ENCODE measurements around the gene MRNIP. TPM values are rescaled to one million over a fixed set of nuclear protein-coding genes. Genes with fewer than 3 reads are reported as not detected.

The MRNIP gene
- polyA plus RNA-seq, 1 donor (not counting 4 experiments of a cell fraction or from before 2014, with no cell fraction given) = 14.9 TPM

DNA sequence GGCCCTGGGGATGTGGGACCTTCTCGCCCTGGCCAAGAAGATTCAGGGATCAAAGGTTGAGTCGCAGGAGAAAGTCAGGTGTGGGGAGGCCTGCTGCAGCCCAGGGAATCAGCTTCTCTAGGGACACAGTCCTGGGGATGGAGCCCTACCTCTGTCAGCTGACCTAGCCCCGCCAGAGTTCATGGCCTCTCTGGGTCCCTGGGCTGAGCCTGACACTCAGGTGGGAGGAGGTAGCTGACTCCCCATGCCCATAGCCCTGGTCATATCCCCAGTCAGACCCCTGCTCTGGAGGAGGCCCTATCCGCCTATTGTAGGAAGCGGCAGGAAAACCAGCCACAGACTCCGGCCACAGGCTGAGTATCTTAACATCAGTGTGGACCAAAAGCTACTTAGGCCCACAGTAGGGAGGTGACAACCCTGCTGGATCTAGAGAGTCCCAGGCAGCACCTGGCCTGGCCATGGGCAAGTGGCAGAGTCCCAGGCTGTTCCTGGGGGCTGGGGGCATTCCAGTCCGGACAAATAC, 15.0 kb upstream of the MRNIP start:
- peaks cover 22 to 51% of the 10 kb centered on the region in 2 experiments for H3K36me3 ChIP-seq (ENCODE audit: control insufficient read depth in 2 of 2, extremely low read depth in 1 of 2, insufficient read depth in 2 of 2, low read length in 2 of 2)
- H3K4me2 ChIP-seq (ENCODE audit: control insufficient read depth, extremely low read depth, insufficient read depth, low read depth, low read length) = no peak overlapping the region

GRCh38 chr5:179872828-179873575, 14.4 kb upstream of the MRNIP start:
- FAIRE-seq = no peak
- DNase-seq (ENCODE audit: low read depth, low spot score) = no peak
- H3K79me2 ChIP-seq (ENCODE audit: control insufficient read depth, insufficient read depth, low read length) = no peaks in the 10 kb centered on the region
- dilution Hi-C loops (cut with MboI; ENCODE audit: extremely low pct_ligation_motif_present, low sequenced_read_pairs) = no loop called here
- H3K4me3 ChIP-seq (ENCODE audit: control insufficient read depth in 2 of 3, extremely low read depth in 1 of 3, insufficient read depth in 2 of 3, low read depth in 1 of 3, low read length in 3 of 3) = no peak overlapping the region
- no peak overlapping the region for H2AFZ ChIP-seq (ENCODE audit: control insufficient read depth, low read length)
- no peaks in the 10 kb centered on the region for H3K9me1 ChIP-seq (ENCODE audit: control insufficient read depth, extremely low read depth, insufficient read depth, low read length)
- H4K20me1 ChIP-seq (ENCODE audit: control insufficient read depth, extremely low read depth, insufficient read depth, low read length) = no peaks in the 10 kb centered on the region
- H3K4me1 ChIP-seq (ENCODE audit: control insufficient read depth, extremely low read depth, insufficient read depth, low read length) = no peaks in the 10 kb centered on the region
- TF ChIP-seq, protein P1, sequence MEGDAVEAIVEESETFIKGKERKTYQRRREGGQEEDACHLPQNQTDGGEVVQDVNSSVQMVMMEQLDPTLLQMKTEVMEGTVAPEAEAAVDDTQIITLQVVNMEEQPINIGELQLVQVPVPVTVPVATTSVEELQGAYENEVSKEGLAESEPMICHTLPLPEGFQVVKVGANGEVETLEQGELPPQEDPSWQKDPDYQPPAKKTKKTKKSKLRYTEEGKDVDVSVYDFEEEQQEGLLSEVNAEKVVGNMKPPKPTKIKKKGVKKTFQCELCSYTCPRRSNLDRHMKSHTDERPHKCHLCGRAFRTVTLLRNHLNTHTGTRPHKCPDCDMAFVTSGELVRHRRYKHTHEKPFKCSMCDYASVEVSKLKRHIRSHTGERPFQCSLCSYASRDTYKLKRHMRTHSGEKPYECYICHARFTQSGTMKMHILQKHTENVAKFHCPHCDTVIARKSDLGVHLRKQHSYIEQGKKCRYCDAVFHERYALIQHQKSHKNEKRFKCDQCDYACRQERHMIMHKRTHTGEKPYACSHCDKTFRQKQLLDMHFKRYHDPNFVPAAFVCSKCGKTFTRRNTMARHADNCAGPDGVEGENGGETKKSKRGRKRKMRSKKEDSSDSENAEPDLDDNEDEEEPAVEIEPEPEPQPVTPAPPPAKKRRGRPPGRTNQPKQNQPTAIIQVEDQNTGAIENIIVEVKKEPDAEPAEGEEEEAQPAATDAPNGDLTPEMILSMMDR (optimal IDR thresholded peaks at IDR 0.05 in 1 of 3, IDR thresholded peaks at IDR 0.05 in 1 of 3, conservative IDR thresholded peaks at IDR 0.05 in 1 of 3; ENCODE audit: extremely low read depth in 1 of 3, insufficient read depth in 2 of 3, low read length in 3 of 3) = no peak
- no peak for TF ChIP-seq EZH2 (IDR thresholded peaks at IDR 0.05; ENCODE audit: low read length)
- no peaks in the 10 kb centered on the region for H3K9me3 ChIP-seq (ENCODE audit: control insufficient read depth, low read depth, low read length)
- H3K36me3 ChIP-seq (ENCODE audit: control insufficient read depth in 2 of 2, extremely low read depth in 1 of 2, insufficient read depth in 2 of 2, low read length in 2 of 2) = peaks cover 22 to 48% of the 10 kb centered on the region in 2 experiments
- H3K27ac ChIP-seq (ENCODE audit: control insufficient read depth, insufficient read depth, low read length) = no peak overlapping the region
- no peaks in the 10 kb centered on the region for H3K27me3 ChIP-seq (ENCODE audit: control insufficient read depth, extremely low read depth, insufficient read depth, low read length)
- no peak overlapping the region for H3K9ac ChIP-seq (ENCODE audit: control insufficient read depth, extremely low read depth, insufficient read depth, low read length)
- H3K4me2 ChIP-seq (ENCODE audit: control insufficient read depth, extremely low read depth, insufficient read depth, low read depth, low read length) = no peak overlapping the region

More for the DNA sequence above, 15.0 kb upstream of the MRNIP start:
- Histone ChIP-seq H4K20me1 (ENCODE audit: control insufficient read depth, extremely low read depth, insufficient read depth, low read length) (no peaks in the 10 kb centered on the region), H3K27me3 (ENCODE audit: control insufficient read depth, extremely low read depth, insufficient read depth, low read length) (no peaks in the 10 kb centered on the region), H3K9me3 (ENCODE audit: control insufficient read depth, low read depth, low read length) (no peaks in the 10 kb centered on the region), H3K4me1 (ENCODE audit: control insufficient read depth, extremely low read depth, insufficient read depth, low read length) (no peaks in the 10 kb centered on the region), H3K79me2 (ENCODE audit: control insufficient read depth, insufficient read depth, low read length) (no peaks in the 10 kb centered on the region), H3K9ac (ENCODE audit: control insufficient read depth, extremely low read depth, insufficient read depth, low read length) (no peak overlapping the region), H3K9me1 (ENCODE audit: control insufficient read depth, extremely low read depth, insufficient read depth, low read length) (no peaks in the 10 kb centered on the region), H3K27ac (ENCODE audit: control insufficient read depth, insufficient read depth, low read length) (no peak overlapping the region), H2AFZ (ENCODE audit: control insufficient read depth, low read length) (no peak overlapping the region), H3K4me3 (ENCODE audit: control insufficient read depth in 2 of 3, extremely low read depth in 1 of 3, insufficient read depth in 2 of 3, low read depth in 1 of 3, low read length in 3 of 3) (no peak overlapping the region)
- dilution Hi-C loops (cut with MboI; ENCODE audit: extremely low pct_ligation_motif_present, low sequenced_read_pairs) = no loop called here
- no peak for DNase-seq (ENCODE audit: low read depth, low spot score)
- FAIRE-seq = no peak
- TF ChIP-seq EZH2 (IDR thresholded peaks at IDR 0.05; ENCODE audit: low read length) = no peak
- TF ChIP-seq, protein P1 (optimal IDR thresholded peaks at IDR 0.05 in 1 of 3, IDR thresholded peaks at IDR 0.05 in 1 of 3, conservative IDR thresholded peaks at IDR 0.05 in 1 of 3; ENCODE audit: extremely low read depth in 1 of 3, insufficient read depth in 2 of 3, low read length in 3 of 3) = no peak
